ENCODE results near the gene CACNA2D3.

CACNA2D3 gene

DNA sequence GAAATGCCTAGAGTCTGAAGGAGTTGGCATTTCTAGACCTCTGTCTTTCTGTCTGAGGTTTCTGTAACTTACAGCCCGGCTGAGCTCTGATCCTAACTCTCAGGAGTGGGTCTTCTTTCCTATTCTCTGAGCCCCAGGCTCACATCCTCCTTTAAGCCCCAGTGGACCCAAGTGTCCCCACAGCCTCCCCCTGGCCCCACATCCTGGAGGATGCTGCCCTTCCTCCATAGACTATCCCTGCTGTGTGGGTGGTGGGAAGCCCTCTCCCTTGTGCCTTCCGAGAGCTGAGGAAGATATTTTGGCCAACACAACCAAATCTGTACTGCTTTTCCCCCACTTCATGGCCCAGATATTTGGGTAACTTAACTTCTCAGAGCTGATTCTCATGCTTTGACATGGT is 654.2 kb downstream of the CACNA2D3 start:
- DNase-seq = no peak

DNA sequence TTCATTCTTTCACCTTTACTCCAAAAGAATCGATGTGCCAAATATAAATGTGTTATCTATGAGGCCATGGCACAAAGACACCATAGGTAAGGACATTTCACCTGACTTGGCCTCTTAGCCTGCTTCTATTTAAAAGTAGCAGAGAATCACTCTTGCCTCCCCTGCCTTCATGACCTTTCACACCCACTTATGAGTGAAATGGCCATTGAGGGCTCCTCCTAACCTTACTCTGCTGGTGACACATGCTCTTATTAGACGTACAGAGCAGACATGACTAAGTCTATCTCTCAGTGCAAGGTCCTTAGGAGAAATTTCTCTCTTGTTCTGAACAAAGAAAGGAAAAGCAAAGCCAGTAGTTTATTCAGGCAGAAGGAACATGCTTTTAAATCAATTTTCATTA is 654.8 kb downstream of the CACNA2D3 start:
- DNase-seq = no peak

DNA sequence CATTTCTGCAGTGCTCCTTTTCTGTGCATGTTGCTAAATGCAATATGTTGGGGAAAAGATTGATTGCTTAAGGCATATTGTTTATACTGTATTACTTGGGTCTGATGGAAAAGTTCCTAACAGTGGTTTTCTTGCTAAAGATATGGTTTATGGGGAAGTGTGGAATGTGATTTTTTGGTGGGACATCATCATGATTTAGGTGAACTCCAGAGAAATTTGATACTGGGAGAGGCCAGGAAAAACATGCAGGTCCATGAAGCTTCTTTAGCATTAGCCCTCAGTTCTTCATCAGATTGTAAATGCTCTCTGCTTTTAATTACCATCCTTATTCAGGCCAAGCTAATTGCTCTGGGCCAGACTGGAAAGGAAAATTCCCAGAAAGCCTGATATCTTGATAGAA is 658.0 kb downstream of the CACNA2D3 start:
- no peak for DNase-seq

DNA sequence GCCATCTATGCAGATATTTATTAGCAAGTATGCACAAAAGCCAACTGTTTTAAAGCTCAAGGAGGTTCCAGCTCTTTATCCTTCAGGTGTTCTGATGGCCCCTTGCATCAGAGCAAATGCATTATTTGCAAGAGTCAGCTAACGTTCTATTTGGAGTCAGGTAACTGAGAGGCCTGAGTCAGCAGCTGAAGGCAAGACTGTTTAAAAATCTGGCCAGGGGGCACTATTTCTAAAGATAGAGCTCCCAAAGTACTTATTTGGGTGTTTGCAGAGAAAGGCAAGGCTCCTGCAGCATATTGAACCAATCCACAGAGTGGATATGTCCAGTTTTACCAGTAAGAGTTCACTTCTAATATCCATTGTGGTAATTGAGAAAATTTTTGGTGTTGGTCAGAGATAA is 659.4 kb downstream of the CACNA2D3 start:
- DNase-seq = no peak

DNA sequence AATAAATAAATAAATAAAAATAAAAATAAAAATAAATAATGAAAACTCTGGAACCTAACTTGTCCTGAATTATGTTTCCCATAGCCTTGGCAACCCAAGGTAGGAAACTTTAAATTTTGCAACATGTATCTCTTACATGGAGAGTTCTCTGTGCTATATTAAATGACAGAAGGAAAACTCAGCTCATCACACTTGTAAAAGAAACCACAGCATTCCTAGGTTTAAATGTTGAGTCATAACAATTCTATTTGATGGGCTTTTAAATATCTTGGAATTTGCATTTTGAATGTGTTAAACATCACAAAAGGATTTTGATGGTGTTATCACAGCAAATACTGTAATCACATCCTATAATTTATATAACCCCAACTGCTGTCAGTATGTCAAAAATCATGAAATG is 661.3 kb downstream of the CACNA2D3 start:
- DNase-seq = no peak

DNA sequence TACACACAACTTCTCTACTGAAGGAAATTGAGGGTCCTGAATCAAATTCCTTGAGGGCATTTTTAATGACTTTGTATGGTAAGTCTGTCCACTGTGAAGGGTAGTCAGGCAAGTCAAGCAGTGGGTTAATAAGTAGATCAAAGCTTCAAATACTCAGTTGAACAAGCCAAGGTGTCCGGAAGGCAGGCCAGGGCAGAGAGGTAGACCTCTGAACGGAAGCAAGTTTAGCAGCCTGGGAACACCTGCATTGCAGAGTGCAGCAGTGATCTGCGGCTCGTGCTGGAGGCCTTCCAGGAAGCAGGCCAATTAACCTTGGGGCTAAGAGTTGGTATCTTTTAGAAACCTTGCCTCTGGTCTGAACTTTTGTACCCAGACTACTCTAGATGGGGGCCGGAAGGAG is 661.7 kb downstream of the CACNA2D3 start:
- DNase-seq = no peak

DNA sequence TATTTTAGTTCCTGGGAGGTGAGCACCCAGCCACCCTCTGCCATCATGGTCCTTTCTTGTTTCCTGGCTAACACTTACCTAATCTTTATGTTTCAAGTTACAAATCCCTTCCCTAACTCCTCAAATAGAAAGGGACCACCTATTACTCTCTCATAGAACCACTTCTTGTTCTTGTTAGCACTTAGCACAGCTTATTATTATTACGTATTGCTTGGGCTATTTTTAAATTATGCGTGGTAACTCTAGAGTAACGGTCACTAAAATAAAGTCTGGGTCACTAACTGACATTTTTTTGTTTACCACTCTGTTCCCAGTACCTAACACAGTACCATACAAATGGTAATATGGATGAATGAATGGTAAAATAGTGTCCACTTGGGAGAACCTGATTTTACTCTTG is 663.6 kb downstream of the CACNA2D3 start:
- no peak for DNase-seq

DNA sequence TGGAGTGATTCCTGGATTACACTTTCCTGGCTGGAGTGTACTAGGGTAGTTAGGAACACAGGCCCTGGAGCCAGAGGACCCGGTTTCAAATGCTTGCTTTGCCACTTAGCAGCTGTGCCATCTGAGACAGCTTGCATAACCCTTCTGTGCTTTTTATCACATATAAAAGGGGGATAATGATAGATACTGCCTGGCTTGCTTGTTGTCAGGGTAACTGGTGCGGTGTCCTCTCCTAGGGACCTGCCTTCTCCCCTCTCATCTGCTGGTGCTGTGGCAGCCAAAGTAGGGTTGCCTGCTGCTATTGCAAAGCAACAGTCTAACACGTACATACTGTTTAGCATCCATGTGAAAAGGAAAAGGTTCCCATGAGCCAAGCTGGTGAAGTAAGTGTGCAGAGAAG is 667.7 kb downstream of the CACNA2D3 start:
- DNase-seq = no peak

DNA sequence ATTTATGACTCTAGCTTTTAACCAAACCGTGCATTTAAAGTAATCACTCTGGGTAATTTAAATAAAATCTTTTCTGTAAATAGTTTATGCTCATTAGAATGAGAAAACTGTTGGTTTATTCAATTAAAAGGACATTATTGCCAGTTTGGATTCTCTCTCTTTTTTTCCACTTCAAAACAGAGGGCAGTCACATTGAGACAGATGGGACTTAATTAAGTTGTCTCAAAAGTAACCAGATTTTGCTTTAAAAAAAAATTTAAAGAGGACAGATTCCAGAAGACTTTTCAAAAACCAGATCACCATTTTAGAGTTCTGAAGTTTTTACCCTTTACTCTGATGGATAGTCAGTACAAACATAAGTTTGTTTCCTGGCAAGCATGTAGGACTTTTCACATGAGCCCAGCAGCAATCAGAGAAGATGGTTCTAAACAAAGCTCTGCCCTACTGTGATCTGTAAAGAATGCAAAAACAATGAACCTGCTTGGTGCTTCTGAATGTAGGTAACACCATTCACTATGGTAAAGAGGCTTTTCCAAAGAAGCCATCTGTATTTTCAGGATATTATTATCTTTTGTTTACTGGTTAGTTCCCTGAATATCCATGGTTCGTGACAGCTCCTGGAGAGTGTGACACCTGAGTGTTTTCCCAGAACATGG is 669.3 kb downstream of the CACNA2D3 start:
- no peak for DNase-seq

DNA sequence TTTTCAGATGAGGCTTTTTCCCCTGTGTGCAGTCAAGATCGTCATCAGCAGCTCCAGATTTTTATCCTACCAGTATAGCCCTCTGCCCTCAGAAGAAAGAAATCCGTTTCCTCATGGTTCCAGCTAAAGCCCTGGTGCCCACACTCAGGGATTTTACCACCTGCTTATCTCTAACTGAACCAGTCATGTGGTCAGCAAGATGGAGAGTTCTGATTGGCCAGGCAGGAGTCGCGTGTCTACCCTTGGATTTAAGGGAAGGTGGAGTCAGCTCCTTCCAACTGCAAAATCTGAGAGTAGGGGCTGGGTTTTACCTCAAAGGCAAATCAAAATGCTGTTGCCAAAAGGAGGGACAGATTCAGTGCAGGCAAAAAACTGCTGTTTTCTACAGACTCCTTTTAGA is 670.2 kb downstream of the CACNA2D3 start:
- no peak for DNase-seq

DNA sequence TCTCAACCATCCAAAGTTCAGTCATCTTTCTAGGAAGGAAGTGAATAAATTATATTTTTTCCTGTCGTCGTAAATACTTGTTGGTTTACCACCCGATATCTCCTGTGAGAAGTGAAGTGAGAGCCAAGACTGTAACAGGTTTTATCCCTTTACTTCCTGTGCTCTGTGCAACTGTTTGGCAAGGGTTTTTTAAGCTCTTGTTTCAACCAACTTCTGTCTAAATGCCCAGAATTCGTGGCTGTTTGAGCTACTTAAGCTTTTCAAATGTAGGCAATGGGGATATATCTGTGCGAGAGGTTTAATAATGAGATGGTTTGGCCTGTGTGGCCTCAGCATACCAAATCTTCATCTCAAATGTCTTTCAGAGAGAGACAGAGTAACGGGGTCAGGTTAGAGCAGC is 670.8 kb downstream of the CACNA2D3 start:
- no peak for DNase-seq

DNA sequence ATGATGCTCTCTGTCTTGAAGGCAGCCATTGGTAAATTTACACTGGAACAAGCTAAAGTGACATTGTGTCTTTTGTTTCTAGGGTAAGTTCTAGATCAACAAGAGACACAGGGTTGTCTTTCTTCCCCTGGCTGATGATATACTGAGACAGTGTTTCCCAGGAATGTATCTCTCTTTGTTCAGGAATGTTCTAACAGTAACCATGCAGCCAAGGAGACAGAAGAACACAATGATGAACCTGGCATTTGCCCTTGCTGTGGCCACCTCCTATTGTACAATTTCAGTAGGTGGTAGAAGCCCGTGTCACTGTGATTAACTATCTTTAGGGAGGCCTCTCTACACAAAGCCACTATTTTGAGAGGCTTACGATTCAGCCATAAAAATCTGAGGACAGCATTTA is 674.8 kb downstream of the CACNA2D3 start:
- no peak for DNase-seq

DNA sequence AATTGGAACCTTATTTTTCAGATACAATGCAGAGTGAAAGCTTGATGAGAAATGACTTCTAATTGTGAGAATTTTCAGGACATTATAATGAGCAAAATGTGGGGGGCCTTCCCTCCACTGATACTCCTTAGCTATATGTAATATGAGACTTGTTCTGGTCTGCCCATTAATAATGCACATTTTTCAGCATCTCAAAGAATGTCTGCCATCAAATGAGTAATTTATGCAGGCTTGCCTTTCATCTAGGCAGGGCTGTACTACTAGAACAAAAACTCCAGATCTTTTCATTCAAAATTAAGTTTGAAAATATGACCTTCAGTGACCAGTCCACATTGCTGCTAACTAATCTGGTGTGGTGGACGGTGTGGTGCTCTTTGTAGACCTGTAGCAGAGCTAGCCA is 678.1 kb downstream of the CACNA2D3 start:
- DNase-seq = no peak

DNA sequence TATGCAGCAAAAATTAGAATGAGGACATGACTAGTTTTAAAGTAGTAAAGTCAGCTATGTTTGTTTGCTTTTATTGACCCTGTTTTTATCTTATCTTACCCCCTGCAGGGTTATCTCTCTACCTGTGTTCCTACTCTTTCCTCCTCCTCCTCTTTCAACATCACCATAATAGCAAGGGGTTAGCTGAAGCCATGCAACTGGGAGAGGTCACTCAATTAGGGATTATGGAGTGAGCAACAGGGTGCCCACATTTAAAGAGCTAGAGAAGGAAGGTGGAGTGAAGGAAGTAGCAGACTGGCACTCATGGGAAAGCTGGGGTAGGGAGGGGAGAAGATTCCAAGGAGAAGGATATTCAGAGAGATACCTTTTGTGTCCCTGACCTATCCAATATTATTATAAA is 679.6 kb downstream of the CACNA2D3 start:
- DNase-seq = no peak

DNA sequence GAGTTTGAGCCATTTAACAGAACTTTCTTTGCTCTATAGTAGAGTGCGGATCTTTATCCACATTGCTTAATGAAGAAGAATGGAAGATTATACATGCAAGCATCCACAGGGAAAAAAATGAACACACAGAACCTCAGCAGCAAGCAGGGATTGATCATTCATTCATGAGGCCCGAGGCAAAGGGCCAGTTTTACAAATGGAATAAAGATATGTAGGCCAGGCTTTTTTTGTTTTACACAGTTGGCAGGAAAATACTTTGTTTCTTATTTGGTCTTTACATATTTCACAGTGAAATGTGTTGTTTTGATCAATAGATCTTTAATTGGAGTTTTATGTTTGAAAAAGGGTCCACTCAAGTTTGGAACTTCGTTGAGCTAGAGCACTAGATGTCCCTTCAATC is 688.0 kb downstream of the CACNA2D3 start:
- DNase-seq = no peak

DNA sequence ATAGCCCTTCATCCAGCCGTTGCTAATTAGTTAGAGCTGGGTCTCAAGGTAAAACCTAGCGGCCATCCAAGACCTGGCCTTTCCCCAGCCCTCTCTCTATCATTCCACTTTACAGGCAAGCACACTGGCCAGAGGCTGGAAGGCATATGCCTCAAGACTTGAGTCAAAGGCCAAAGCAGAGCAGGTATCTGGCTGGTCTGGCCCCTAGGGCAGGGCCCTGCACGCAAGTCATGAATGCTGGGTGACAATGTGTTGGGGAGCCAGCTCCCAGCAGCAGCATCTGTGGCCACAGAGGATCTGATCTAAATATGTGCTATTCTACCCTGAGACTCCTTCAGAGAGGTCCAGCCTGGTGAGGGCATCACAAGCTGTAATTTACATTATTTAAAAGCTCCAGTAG is 691.9 kb downstream of the CACNA2D3 start:
- no peak for DNase-seq

DNA sequence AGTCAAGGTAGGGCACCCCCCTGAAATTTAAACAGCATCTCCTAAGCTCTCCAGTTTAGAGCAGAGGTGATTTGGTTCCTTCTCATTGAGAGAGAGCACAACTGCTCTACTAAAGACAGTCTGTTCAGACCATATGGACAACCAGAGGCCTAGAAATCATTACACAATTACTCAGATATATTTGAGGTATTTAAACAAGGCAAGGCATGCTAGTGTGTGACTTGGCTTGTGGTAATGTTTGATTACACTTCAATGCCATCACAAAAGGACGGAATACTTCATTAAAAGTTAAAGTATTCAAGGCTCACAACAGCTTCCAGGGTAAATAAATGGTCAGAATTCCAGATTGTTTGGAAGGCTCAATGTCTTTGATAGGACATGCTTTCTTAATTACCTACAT is 695.3 kb downstream of the CACNA2D3 start:
- DNase-seq = no peak

DNA sequence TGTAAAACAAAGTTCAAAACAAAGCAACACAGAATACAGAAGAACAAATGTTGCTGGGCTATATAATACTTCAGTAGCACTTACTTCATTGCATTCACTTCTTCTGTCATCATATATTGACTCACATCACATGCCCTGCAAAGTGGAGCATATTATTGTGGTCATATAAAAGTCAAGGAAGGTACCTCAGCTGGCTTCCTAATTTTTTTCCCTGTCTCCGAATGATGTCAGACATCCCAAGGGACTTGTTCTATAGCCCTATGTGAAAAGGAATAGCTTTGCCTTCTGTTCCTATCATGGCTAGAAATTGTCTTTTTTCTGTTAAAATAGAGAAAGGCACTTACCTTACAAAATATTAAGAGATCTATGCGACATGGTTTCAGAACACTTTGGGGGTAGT is 696.1 kb downstream of the CACNA2D3 start:
- no peak for DNase-seq

DNA sequence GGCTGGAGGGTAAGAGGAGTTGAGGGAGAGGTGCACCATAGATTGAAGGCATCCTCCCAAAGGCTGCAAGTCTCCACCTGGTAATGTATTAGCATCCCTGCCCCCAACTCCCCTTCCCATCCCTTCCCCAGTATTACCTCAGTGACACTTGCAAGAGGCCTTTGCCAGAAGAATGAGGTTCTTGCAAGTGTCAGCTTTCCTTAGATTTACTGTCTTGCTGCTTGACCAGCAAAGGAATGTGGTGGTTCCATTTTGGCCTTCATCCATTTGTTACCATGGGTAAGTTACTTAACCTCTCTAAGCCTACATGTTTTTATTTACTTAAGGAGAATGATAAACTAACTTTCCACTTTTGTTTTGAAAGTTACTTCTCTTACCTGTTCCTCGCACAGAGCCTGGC is 696.6 kb downstream of the CACNA2D3 start:
- DNase-seq = no peak

DNA sequence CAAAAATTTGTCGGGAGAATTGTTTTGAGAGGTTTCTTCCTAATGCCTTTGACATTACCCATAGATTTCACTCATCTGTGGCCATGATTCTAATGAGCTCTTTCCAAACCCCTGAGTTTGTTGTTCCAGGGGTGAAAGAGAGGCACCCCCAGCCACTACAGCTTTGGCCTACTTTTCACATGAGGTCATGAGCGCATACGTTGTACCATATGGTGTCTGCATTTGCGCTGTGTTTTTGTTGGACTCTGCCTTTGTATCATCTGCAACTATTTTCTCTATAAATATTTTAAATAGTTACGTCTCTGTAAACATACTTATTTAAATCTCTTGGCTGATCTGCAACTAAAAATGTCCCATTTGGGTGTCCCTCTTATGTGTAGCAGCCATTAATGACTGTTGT is 697.6 kb downstream of the CACNA2D3 start:
- no peak for DNase-seq

DNA sequence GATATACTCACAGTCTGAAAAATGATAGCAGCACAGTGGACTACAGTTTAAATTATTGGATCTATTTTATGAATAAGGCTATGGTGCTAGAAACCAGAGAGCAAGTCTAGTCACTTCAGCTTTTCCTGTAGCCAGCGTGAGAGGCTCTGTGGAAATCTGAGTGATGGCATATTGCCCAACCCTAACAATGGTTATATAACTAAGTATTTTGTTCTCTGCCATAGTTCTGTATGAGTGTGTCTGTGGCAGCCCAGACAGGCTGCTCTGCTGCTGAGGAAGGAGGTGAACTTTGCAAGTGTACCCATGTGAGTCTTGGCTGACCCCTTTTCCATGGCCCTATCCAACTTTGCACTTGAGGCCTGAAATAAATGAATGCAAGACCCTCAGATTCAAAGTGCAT is 699.9 kb downstream of the CACNA2D3 start:
- no peak for DNase-seq

DNA sequence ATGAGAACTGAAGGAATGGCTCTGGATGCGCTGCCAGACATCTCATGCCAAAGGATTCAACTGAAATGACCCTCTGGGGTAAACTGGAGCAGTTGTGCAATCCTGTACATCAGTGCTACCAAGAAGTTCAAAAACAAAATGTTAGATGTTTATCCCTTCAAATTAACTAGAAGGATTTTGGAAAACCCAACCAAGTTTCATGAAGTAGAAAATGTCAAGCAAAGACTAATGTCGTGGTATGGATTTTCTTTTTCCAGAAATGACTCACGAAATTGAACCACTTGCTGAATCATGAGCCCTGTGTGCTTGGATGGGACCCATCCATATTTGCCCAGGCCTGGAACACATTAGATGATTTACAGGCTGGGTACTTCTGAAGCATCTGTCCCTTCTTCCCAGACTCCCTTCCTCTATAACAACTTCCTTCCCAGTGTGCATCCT is 703.9 kb downstream of the CACNA2D3 start:
- DNase-seq = no peak

DNA sequence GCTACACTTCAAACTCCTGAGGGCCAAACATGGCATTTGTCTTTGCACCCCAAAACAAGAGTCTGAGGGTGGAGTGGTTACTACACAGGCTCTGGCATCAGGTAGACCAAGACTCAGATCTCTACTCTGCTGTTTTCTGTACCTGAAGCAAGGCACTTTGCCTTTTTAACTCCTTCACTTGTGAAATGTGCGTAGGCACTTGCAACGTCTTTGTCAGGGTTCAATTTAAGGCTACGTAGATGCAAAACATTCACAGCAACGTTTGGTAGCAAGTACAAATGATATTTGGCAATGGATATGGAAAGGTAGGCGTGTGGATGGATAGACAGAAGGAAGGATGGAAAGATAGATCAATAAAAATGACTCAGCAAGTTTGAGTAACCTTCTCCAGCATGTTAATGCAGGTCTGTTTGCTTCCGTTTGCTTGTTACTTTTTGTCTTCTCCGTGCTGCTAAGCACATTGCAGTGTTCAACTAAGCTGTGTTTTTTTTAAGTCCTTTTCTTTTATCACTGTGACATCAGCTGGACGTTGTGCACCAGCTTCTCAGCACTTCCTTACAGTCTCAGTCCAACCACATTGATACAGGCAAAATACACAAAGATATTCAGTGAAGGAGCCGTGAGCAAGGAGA is 704.8 kb downstream of the CACNA2D3 start:
- no peak for DNase-seq

DNA sequence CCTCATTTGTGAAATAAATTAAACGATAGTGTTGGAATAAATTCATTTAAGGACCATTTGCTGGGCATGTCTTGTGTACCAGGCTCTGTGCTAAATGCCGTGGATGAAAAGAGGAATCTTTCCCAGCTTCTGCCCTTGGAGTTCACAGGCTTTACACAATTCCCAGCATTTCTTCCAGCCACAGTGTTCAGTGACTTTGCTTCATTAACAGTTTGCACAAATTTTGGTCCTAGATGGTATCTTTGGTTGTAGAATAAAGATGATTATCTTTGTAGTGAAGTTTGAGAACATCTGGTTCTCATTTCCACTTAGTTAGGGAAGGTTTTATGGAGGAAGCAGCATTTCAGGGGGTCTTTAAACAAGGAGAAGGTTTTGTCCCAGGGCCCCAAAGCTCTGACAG is 705.4 kb downstream of the CACNA2D3 start:
- no peak for DNase-seq

DNA sequence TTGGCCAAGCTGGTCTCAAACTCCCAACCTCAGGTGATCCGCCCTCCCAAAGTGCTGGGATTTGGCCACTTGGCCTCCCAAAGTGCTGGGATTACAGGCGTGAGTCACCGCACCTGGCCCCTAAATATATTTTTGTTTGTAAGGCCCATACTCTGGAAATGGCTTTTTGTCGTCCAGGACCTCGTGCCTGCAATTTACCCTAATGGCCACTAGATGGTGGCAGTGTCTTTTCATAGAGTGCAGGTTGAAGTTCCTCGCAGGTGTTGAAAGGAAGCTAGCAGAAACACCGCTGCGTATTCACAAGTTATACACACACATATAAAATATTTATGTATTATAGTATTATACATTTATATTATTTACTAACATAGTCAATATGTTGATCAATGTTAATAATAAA is 708.3 kb downstream of the CACNA2D3 start:
- no peak for DNase-seq
